Activated CD4-positive, alpha-beta T cell treated with anti-CD3 and anti-CD28 coated beads for 4 hours (primary cell): ENCODE results near the gene NRXN3.

Experiments
- DNase-seq, 2 donors: peaks; one replicate each; pipeline ENCODE4 v3.0.0-alpha.2; 2020

The NRXN3 gene

DNA sequence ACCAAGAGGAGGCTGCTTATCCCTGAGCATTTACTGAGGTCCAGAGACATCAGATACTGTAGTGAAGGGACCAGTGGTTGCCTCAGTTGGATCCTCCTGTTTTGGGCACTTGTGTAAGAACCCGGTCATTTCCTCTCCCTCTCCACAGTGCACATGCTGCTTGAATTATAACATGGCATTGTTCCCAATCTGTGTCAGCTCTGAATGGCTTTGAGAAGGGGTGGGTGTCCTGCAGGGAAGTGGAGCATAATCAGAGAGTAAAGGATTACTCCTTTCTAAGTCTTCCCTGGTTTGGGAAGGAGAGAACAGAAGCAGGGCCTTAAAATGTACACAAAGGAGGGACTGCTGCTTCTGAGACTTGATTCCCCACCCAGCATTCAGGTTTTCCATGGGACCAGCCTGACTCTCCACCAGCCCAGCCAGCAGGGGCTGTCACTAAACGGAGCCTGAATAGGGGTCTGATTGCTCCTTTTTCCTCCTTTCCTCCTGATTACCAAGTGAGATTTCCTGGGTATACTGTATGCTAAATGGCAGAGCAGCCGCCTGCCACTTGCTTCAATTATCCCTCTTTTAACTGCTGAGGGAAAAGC is 78.4 kb downstream of the NRXN3 start:
- DNase-seq, result no peak

DNA sequence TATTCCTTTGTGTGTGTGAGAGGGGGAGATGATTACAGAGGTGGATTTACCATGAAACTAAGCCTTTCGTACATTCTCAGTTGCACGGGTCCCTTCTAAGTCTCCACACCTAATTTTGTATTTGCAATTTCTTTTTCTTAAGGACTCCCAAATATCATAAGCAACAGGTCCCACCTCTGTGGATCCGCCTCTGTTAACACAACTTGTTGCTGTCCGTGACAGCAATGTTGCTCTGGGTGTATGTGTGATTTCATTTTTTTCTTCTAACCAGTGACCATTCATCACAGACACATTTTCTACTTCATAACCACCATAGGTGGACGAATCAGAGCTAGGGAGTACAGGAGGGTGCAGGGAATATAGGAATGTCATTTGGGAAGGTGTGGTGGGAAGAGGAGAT is 81.1 kb downstream of the NRXN3 start:
- no peak for DNase-seq

DNA sequence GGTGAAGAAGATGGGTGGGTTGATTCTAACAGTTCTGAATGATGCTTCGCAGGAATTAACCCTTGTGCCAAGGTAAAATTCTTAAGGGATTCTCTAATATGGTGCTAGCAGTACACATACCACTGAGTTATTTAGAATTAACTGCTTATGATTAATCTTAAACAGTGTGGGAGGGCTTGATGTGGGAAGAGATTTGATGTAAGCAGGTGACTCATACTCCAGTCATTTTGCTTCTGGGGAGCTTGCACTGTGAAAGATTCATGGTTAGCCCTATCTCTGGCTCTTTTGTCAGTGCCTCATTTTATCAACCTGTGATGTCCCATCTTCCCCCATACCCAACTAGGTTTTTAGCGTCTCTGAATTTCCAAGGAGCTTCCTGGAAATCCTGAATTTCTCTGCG is 83.8 kb downstream of the NRXN3 start:
- DNase-seq, result no peak

DNA sequence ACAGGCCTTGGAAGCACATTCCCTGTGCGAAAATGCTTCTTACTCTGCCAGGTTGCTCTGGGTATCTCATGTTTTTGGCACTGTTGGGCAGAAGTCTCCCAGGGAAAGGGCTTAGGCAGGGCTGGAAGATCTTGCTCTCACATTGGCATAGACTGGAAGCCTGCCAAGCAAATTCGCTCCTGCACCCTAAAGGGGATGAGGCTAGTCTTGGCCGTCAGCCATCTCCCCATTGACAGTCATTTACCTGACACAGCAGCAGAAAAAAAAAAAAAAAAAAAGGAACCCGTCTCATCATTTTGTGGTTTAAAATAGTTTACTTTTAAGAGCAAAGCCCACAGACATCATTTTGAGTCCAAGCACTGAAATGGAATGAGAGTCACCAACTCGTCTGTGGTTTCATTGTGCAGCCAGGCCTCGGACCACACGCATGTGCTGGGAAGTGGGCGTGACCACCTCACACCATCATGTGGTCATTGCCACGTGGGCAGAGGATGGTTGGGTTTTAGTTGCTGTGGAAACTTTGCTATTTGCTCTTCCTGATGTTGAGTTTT is 84.8 kb downstream of the NRXN3 start:
- DNase-seq, result no peak

DNA sequence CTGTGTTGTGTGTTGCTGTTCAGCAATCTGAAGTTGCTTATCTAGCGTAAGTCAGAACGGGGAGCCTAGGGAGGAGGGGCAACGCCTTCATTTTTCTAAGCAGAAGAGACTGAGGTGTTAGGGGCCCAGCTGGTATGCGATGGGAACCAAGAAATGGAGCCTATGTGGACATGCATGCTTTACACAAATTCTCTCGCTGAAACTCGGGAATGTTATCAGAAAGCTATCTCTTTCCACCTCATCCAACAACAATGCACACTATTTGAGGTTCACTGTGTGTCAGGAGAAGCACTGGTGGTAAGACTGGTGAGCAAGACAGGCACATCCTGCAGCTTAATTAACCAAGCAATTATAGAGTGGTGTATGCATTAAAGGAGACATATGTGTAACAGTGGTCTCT is 89.7 kb downstream of the NRXN3 start:
- no peak for DNase-seq

DNA sequence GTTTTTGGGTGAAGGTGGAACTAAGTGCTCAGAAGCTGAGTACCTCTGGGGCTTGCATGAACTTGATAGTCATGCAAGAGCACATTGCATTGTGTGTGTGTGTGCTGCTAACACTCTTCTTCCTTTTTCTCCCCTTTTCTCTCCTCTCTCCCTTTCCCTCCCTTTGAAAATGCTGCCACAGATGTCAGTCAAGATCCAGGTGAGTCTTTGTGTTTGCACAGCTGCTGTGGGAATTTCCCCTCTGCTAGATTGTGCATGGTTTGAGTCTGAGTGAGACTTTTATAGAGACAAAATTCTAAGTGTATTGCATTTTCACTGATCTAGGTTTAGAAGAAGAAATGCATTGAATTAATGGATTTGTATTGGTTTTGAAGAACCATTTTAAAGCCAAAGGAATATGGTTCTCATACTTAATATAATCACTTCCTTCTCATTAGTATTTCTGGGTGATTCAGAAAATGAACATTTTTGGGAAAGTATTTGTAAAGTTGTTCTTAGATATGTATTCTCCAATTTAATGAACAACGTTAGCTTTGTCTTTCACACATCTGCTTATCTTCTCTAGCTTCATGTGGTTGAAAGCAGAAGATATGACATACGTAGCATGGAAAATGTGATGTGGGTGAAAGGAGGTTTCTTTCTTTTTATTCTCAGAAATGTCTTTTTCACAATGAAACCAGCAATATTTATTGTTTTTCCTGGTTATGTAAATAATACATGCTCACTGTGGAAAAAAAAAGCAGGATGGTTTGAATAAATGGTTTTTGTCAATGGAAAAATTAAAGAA is 108.5 kb downstream of the NRXN3 start:
- no peak for DNase-seq

DNA sequence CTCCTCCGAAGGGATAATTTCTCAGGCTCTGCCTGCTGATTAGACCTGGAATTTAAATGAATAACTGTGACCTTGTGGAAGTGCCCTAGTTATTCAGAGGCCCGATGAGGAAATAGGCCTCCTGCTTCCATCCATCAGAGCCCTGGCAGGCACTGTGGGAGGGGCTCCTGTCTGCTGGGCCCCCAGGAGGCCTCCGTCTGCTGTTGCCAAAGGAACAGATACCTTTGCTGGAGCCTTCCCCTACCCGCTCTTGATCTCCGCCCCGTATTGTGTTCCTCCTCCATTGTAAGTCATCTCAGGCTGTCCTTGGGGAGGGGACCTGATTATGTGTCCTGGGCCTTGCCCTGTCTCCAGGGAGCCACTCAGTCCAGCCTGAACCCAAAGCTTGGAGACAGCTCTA is 112.3 kb downstream of the NRXN3 start:
- no peak for DNase-seq

DNA sequence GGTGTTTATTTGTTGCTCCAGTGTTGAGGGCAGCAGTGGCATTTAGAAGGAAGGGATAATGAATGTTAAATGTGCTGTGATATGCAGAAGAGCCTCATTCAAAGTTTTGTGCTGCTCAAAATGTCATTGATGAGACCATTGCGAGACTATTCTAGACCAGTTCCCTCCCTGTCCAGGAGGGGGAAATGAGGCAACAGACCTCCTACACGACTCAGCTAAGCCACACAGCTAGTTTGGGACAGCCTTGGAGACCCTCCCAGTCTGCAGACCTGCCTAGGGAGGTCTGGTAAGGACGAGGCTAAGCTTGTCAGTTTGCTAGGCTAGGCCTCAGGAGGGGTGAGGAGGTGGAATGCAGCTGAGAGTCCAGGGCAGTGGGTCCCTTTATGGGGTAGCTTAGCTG is 116.0 kb downstream of the NRXN3 start:
- no peak for DNase-seq

DNA sequence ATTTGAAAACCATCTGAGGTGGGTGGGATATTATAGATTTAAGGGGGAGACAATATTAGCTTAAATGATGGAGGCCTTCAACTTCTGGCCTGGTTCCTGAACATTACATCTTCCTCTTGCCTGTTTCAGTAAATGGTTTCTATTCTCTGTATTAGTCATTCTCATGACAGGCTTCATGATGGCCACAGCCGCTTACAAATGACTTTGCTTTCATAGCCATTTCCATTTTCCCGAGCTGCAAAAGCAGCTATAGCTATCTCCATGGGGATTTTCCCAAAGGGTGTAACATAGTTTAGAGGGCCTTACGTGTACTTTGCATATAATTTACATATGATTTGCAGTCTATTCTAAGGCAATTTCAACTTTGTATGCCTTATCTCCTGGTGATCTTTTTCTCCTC is 121.8 kb downstream of the NRXN3 start:
- no peak for DNase-seq

DNA sequence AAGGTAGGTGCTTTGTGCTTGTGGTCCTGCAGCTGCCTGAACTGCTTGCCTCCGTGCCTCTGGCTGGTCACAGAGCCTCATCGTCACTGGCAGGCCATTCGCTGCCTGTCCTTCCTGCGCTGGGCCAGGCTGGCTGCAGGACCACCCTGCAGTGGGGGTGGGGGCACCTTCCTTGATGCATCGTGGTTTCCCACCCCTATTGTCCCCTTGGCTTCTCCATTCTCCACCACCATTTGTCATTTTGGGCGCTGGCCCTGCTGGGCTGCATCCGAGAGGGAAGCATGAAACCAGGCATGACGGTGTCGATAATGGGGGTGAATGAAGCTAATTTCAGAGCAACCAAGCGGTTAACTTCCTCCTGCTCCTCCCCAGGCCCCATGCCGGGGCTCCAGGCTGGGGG is 127.7 kb downstream of the NRXN3 start:
- DNase-seq, result no peak

DNA sequence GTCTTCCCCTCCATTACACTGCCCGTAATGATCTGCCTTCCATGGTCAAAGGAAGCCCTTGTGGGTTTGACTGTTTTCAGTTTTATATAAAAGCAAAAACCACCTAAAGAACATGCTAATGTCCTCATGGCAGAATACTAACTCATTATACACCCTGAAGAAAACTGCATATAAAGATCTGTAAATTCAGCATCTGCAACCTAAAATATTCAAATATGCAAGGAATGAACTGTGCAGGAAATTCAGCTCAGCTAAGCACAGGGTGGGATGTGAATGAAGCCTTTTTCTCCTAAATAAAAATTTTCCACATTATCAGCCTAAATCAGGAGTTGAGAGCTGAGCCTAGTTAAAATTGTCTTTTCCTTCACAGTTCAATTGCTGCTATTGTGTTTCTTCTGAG is 128.1 kb downstream of the NRXN3 start:
- DNase-seq, result no peak

DNA sequence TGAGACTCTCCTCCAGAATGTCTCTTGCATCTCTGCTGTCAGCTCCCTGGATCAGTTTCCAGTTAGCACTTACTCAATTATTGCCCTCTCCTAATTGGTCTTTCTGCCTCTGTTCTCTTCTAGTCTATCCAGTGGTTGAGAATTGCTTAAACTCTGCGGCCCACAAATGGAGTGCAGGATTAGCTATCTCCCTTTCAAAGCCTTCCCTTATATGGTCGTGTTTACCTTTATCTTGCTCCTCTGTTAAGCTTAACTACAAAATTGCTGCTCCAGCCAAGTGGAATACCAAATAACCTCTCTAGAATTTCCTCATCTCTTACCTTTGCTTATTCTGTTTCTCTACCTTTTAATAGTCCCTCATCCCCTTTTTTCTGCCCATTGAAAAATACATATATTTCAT is 132.7 kb downstream of the NRXN3 start:
- DNase-seq, result no peak

DNA sequence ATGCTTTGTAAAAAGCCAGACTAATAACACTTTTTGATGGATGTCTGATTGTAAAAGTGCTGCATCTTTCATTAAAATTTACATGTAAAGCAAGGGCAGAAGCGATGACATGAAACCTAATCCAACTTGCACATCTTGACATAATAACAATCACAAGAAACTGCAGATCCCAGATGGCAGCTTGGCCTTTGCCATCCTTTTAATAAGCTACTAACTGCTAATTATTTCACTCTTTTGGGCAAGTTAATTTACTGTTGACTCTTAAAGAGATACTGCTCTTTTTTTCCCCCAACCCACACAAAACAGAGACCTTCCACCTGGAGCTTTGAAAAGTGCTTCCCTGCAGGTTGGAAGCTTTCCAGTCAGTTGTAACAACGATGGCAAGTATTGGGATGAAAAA is 137.5 kb downstream of the NRXN3 start:
- DNase-seq, result no peak

DNA sequence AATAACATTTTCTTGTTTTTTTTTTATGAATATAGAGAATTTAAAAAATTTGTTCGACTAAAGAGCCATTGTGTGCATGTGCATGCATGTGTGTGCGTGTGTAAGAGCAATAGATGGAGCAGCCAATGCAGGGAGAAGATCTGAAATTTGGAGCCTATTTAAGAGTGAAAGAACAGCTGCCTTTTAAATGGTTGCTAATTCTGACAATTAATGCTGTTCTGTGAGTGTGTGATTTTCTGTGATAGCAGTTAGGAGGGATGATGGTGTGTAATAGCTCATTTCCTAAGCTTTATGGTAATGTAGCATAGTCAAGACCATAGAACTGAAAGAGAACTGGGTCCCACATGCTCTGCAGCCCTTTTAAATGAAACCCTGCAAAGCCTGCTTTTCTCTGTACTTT is 137.9 kb downstream of the NRXN3 start:
- no peak for DNase-seq

DNA sequence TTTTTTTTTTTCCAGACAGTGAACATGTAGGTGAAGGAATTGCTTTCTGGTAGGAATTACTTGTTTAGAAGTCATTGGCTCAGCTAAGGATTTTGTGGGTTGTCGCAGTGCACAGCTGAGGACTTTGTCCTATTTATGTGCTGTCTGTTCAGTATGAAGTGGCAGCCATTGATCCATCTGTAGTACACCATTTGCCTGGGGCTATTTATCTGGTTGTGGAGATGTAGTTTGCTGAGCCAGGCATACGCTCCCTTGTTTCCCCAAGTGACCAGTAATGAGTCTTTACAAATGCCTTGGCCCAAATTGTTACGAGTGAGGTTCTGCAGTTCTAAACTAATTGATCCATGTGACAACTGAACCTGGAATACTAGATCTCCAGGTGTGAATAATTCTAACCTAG is 140.1 kb downstream of the NRXN3 start:
- no peak for DNase-seq

DNA sequence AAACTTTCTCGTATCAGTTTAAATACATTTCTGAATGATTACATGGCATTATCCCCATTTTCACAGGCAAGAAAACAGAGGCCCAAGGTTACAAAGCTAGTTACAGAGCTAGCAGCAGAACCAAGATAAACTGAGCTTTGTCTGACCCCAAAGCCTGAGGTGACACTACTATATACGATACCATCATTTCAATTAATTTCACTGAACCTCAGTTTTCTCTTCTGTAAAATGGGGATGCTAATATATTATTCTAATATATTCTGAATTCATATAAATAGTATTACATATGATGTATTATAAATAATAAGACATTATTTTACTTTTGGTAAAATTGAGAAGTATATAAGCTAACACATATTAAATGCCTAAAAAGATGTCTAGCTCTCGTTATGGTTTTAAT is 143.3 kb downstream of the NRXN3 start:
- DNase-seq, result no peak

DNA sequence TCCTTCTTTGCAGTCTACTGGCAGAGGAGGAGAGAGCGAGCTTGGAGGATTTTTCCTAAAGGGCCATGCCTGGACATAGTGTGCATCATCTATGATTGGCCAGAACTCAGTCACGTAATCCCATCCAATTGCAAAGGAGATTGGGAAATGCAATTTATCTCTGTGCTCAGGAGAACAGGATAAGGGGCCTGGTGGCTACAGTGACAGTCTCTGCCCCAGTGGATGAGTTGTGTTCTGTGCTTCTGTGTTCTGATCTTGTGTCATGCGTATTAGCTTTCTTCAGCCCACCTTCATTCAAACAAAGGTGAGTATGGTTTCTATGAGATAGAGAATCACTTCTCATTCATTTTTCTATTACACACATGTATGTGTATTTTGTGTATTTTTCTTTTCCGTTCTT is 144.3 kb downstream of the NRXN3 start:
- DNase-seq, result no peak

DNA sequence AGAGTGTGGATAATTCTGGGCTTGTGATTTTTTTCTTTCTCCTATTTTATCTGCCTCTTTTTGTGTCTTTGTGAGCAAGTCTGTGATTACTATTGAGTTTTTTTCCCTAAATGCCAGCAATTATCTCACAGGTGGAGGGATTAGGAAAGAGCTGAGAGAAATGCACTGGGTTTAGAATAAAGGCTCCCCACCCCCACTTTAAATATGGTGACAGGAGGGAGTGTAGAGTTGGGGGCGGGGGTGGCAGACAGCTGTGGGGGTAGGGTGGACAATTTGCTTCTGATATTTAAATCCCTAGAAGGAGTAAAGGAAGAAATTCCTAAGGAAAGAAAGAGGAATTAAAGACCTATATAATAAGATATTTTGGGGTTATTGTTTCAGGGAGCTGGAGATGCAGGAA is 145.9 kb downstream of the NRXN3 start:
- no peak for DNase-seq

DNA sequence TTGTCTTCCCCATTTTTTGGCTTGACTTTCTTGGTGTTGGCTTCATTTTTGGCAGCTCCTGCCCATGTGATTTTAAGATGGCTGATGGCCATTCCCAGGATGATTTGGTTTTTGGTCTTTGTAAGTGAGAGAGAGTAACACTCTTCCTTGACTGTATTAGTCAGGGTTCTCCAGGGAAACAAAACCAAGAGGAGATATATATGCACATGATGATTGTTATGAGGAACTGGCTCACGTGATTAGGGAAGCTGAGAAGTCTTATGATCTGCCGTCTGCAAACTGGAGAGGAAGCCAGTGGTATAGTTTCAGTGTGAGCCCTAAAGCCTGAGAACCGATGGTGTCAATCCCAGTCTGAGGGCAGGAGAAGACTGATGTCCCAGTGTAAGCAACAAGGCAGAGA is 146.6 kb downstream of the NRXN3 start:
- no peak for DNase-seq

DNA sequence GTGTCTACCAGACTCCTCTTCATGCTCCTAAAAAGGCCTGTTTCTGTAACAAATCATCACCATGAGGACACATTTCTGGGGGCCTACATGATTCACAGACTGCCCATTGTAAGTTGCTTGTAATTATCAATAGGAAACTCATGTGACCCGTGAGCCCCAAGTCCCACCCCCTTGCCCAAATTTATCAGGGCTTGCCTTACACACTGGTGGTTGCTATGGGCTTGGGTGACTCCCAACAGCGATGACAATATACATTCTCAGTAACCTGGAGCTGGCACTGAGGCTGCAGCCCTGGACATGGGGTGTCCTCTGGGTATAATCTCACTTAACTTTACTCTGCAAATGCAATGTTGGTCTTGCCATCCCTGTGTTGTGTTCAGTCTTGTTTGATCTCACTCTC is 149.2 kb downstream of the NRXN3 start:
- DNase-seq, result no peak

DNA sequence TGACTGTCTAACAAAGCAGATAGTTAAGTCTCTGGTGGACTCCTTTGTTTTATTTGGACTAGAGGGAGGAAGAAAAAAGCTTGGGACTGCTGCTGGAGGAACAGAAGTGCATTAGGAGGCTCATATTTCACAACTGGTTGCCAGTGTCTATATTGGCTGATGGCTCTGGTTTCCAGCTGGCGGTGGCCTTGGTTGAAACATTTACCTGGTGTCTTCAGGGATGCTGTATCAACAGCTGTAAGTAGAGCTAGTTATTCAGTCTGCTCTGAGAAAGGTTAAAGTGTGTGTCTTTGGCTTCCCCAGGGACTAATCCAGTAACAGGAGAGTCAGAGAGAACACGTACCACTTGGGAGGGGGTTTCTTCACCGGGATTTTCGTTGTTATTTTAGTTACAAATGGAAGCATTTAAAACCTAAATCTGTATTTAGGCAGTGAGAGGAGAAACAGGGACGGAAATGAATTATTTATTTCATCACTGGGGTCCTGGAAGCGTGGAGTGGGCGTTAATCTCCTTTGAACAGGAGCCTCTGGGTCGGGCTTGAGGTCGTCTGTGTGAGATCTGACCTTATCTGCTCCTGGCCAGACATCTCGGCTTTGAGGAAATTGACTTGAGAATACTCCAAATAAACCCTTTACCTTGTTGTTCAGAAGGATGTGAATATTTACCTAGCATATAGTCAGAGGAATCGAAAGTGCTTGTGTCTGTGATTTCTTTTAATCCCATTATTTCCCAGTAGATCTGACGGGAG is 149.9 kb downstream of the NRXN3 start:
- no peak for DNase-seq

DNA sequence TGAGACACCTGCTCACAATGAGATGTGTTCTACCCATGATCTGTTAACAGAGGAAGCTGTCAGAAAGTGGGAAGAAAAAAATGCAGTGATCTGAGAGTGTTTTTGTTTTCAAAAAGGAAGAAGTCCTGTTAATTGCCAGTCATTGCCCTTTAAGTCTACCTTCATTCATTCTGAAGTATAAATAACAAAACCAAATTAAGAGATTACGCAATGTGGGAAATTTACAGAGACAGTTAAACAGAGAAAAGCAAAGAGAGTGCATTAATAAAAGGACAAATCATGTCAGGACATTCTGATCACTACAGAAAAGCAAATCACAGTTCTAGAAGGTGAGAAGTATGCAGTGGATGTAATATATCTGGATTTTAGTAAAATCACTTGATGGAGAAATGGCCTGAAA is 154.2 kb downstream of the NRXN3 start:
- no peak for DNase-seq

DNA sequence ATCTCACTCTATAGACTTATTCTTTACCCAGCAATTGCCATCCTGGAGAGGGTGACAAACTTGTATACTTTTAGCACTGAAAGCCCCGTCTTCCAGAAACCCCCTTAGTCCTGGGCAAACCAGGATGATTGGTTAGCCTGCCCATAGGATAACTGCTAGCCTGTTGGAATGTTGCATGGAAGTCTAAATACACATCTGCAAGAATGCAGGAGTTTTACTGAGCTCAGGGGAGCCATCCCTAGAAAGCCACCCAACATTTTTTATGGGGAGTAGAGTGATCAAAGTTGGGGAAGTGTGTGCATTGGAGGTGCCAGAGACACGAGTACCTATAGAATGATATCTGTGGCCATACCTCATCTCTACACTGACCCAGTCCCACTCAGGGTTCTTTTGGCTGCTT is 155.7 kb downstream of the NRXN3 start:
- no peak for DNase-seq
